ENCODE results near the gene AOPEP. TPM values are rescaled to one million over a fixed set of nuclear protein-coding genes. Genes with fewer than 3 reads are reported as not detected.

AOPEP gene
- total and polyA plus RNA-seq, 2 donors (not counting 3 experiments of a cell fraction or from before 2014, with no cell fraction given) = 20.2 to 41.6 TPM

DNA sequence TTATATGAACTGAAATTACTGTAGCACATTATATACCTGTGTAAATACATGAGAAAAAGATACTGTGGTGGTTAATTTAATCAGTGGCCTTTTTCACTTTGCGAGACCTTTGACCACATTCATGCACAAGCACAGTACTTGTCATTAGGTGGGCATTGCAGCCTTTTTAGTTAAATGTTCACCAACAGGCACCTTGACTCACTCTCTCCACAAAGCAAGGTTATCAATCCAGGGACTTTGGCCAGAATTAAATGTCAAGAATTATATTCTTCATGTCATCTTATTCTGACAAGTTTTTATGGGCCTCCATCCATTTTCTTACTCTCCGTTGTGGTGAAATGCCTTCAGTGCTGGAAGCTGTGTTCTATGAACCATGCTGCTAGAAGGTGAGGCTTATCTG lies 72.2 kb downstream of the AOPEP start:
- no peak overlapping the region for H2AFZ ChIP-seq (ENCODE audit: low read depth, low read length)
- dilution Hi-C loops (cut with MboI; ENCODE audit: extremely low pct_ligation_motif_present, low sequenced_read_pairs) (no loop called here), intact Hi-C loops (cut with micrococcal nuclease) (no loop called here)
- no peak overlapping the region for H3K4me2 ChIP-seq (ENCODE audit: insufficient read depth, low read length)
- TF ChIP-seq EZH2 (IDR thresholded peaks at IDR 0.05; ENCODE audit: borderline replicate concordance, low read depth, low read length, severe bottlenecking) (no peak), MYC (IDR thresholded peaks at IDR 0.05; ENCODE audit: low read depth, low read length) (no peak), JUN (IDR thresholded peaks at IDR 0.05; ENCODE audit: borderline replicate concordance, insufficient read depth, insufficient read length, low read depth) (no peak), POLR2AphosphoS5 (IDR thresholded peaks at IDR 0.05; ENCODE audit: insufficient read depth, low read depth, low read length) (no peak), FOS (IDR thresholded peaks at IDR 0.05; ENCODE audit: borderline replicate concordance, insufficient read depth, low read length) (no peak)
- TF ChIP-seq, protein P1, sequence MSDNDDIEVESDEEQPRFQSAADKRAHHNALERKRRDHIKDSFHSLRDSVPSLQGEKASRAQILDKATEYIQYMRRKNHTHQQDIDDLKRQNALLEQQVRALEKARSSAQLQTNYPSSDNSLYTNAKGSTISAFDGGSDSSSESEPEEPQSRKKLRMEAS (IDR thresholded peaks at IDR 0.05; ENCODE audit: insufficient read depth, insufficient read length) = no peak
- TF ChIP-seq, protein P2, sequence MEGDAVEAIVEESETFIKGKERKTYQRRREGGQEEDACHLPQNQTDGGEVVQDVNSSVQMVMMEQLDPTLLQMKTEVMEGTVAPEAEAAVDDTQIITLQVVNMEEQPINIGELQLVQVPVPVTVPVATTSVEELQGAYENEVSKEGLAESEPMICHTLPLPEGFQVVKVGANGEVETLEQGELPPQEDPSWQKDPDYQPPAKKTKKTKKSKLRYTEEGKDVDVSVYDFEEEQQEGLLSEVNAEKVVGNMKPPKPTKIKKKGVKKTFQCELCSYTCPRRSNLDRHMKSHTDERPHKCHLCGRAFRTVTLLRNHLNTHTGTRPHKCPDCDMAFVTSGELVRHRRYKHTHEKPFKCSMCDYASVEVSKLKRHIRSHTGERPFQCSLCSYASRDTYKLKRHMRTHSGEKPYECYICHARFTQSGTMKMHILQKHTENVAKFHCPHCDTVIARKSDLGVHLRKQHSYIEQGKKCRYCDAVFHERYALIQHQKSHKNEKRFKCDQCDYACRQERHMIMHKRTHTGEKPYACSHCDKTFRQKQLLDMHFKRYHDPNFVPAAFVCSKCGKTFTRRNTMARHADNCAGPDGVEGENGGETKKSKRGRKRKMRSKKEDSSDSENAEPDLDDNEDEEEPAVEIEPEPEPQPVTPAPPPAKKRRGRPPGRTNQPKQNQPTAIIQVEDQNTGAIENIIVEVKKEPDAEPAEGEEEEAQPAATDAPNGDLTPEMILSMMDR (IDR thresholded peaks at IDR 0.05; ENCODE audit: extremely low read depth in 1 of 2, insufficient read depth in 1 of 2, low read depth in 1 of 2, low read length in 2 of 2) = no peak
- FAIRE-seq = no peak
- no peak overlapping the region for H3K27ac ChIP-seq (ENCODE audit: insufficient read depth, low read depth, low read length)
- H3K4me3 ChIP-seq (replicated peaks in 1 of 3; ENCODE audit: insufficient read depth in 1 of 3, low read depth in 1 of 3, low read length in 3 of 3) = no peak overlapping the region
- H3K4me1 ChIP-seq (ENCODE audit: control insufficient read depth, extremely low read depth, insufficient read depth, low read length) = peaks cover 16% of the 10 kb centered on the region
- no peaks in the 10 kb centered on the region for H3K9me1 ChIP-seq (replicated peaks; ENCODE audit: control insufficient read depth, extremely low read depth, insufficient read depth, low read length)
- peaks cover 0 to 2% of the 10 kb centered on the region in 2 experiments for H3K36me3 ChIP-seq (ENCODE audit: control insufficient read depth in 2 of 2, extremely low read depth in 1 of 2, insufficient read depth in 2 of 2, low read length in 2 of 2)
- H4K20me1 ChIP-seq (replicated peaks; ENCODE audit: control insufficient read depth, extremely low read depth, insufficient read depth, low read length) = no peaks in the 10 kb centered on the region
- BruUV-seq (replicated peaks) = no TSS peak
- no peak for DNase-seq (ENCODE audit: low read depth, low spot score)
- H3K27me3 ChIP-seq (ENCODE audit: control insufficient read depth in 2 of 2, insufficient read depth in 2 of 2, low read length in 2 of 2) = no peaks in the 10 kb centered on the region
- POLR2A ChIA-PET = no interaction called here
- H3K79me2 ChIP-seq (ENCODE audit: control insufficient read depth, insufficient read depth, low read length) = no peaks in the 10 kb centered on the region
- H3K9me3 ChIP-seq (replicated peaks; ENCODE audit: control insufficient read depth, insufficient read depth, low read length) = no peaks in the 10 kb centered on the region
- CTCF ChIA-PET = no interaction called here
- no peak overlapping the region for H3K9ac ChIP-seq (replicated peaks; ENCODE audit: extremely low read depth, insufficient read depth, low read length)

Data from endothelial cell of umbilical vein (primary cell).